ENCODE measurements around the gene CCR2.

The CCR2 gene

GRCh38 chr3:46374755-46375154, 20.8 kb downstream of the CCR2 start:
- Histone ChIP-seq H3K36me3 (ENCODE audit: control insufficient read depth, insufficient read depth, low read length) (no peaks in the 10 kb centered on the region), H2BK5ac (ENCODE audit: low read length) (no peak overlapping the region), H2AK5ac (ENCODE audit: low read length) (no peak overlapping the region), H3K4ac (ENCODE audit: low read depth, low read length) (no peak overlapping the region), H4K5ac (ENCODE audit: low read length) (no peak overlapping the region), H3K4me3 (ENCODE audit: low read length) (no peak overlapping the region), H2BK15ac (replicated peaks; ENCODE audit: low read depth) (no peak overlapping the region), H3K56ac (ENCODE audit: low read length) (no peak overlapping the region), H3K4me1 (ENCODE audit: control insufficient read depth, low read depth, low read length) (peaks cover under 1% of the 10 kb centered on the region), H3K9ac (ENCODE audit: low read length) (no peak overlapping the region), H3K4me2 (ENCODE audit: low read length) (no peak overlapping the region), H3K18ac (ENCODE audit: low read length) (no peak overlapping the region), H3K27ac (ENCODE audit: low read depth, low read length) (no peak overlapping the region), H3K79me1 (ENCODE audit: low read length) (no peaks in the 10 kb centered on the region), H2BK120ac (ENCODE audit: low read depth, low read length) (no peak overlapping the region), H4K8ac (ENCODE audit: low read depth, low read length) (no peak overlapping the region), H3K27me3 (ENCODE audit: insufficient read depth, low read length, poor library complexity) (no peaks in the 10 kb centered on the region), H3K23ac (ENCODE audit: low read length) (no peak overlapping the region), H3K79me2 (ENCODE audit: control insufficient read depth, insufficient read depth, low read length) (no peaks in the 10 kb centered on the region)
- DNase-seq = no peak
- no CpG with 5 or more reads among the region's 3 CpGs for WGBS (ENCODE audit: extremely low coverage, insufficient coverage, low lambda C conversion rate)

DNA sequence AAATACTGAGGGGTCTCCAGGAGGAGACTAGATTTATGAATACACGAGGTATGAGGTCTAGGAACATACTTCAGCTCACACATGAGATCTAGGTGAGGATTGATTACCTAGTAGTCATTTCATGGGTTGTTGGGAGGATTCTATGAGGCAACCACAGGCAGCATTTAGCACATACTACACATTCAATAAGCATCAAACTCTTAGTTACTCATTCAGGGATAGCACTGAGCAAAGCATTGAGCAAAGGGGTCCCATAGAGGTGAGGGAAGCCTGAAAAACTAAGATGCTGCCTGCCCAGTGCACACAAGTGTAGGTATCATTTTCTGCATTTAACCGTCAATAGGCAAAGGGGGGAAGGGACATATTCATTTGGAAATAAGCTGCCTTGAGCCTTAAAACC, 21.3 kb downstream of the CCR2 start:
- Histone ChIP-seq H3K4ac (ENCODE audit: low read depth, low read length) (no peak overlapping the region), H3K79me2 (ENCODE audit: control insufficient read depth, insufficient read depth, low read length) (no peaks in the 10 kb centered on the region), H2BK15ac (replicated peaks; ENCODE audit: low read depth) (no peak overlapping the region), H4K5ac (ENCODE audit: low read length) (no peak overlapping the region), H4K8ac (ENCODE audit: low read depth, low read length) (no peak overlapping the region), H3K23ac (ENCODE audit: low read length) (no peak overlapping the region), H2AK5ac (ENCODE audit: low read length) (no peak overlapping the region), H2BK120ac (ENCODE audit: low read depth, low read length) (no peak overlapping the region), H3K18ac (ENCODE audit: low read length) (no peak overlapping the region), H2BK5ac (ENCODE audit: low read length) (no peak overlapping the region), H3K27me3 (ENCODE audit: insufficient read depth, low read length, poor library complexity) (no peaks in the 10 kb centered on the region), H3K27ac (ENCODE audit: low read depth, low read length) (no peak overlapping the region), H3K56ac (ENCODE audit: low read length) (no peak overlapping the region), H3K36me3 (ENCODE audit: control insufficient read depth, insufficient read depth, low read length) (no peaks in the 10 kb centered on the region), H3K9ac (ENCODE audit: low read length) (no peak overlapping the region), H3K79me1 (ENCODE audit: low read length) (no peaks in the 10 kb centered on the region), H3K4me3 (ENCODE audit: low read length) (no peak overlapping the region), H3K4me1 (ENCODE audit: control insufficient read depth, low read depth, low read length) (peaks cover 4% of the 10 kb centered on the region), H3K4me2 (ENCODE audit: low read length) (no peak overlapping the region)
- no peak for DNase-seq
- WGBS (ENCODE audit: extremely low coverage, insufficient coverage, low lambda C conversion rate) = no CpG with 5 or more reads among the region's 2 CpGs

DNA sequence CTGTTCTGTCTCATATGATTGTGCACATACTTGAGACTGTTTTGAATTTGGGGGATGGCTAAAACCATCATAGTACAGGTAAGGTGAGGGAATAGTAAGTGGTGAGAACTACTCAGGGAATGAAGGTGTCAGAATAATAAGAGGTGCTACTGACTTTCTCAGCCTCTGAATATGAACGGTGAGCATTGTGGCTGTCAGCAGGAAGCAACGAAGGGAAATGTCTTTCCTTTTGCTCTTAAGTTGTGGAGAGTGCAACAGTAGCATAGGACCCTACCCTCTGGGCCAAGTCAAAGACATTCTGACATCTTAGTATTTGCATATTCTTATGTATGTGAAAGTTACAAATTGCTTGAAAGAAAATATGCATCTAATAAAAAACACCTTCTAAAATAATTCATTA, 21.9 kb downstream of the CCR2 start:
- H3K36me3 ChIP-seq (ENCODE audit: control insufficient read depth, insufficient read depth, low read length) = no peaks in the 10 kb centered on the region
- H4K8ac ChIP-seq (ENCODE audit: low read depth, low read length) = no peak overlapping the region
- H3K56ac ChIP-seq (ENCODE audit: low read length) = no peak overlapping the region
- no peaks in the 10 kb centered on the region for H3K27me3 ChIP-seq (ENCODE audit: insufficient read depth, low read length, poor library complexity)
- H3K4me2 ChIP-seq (ENCODE audit: low read length) = no peak overlapping the region
- H2BK15ac ChIP-seq (replicated peaks; ENCODE audit: low read depth) = no peak overlapping the region
- no peak overlapping the region for H3K4me3 ChIP-seq (ENCODE audit: low read length)
- no peak for DNase-seq
- no peak overlapping the region for H2AK5ac ChIP-seq (ENCODE audit: low read length)
- no peak overlapping the region for H3K9ac ChIP-seq (ENCODE audit: low read length)
- no peak overlapping the region for H3K18ac ChIP-seq (ENCODE audit: low read length)
- H4K5ac ChIP-seq (ENCODE audit: low read length) = no peak overlapping the region
- no peak overlapping the region for H2BK120ac ChIP-seq (ENCODE audit: low read depth, low read length)
- H3K27ac ChIP-seq (ENCODE audit: low read depth, low read length) = no peak overlapping the region
- H2BK5ac ChIP-seq (ENCODE audit: low read length) = no peak overlapping the region
- no CpG with 5 or more reads among the region's 2 CpGs for WGBS (ENCODE audit: extremely low coverage, insufficient coverage, low lambda C conversion rate)
- no peak overlapping the region for H3K4ac ChIP-seq (ENCODE audit: low read depth, low read length)
- no peak overlapping the region for H3K23ac ChIP-seq (ENCODE audit: low read length)
- no peaks in the 10 kb centered on the region for H3K79me1 ChIP-seq (ENCODE audit: low read length)
- peaks cover 8% of the 10 kb centered on the region for H3K4me1 ChIP-seq (ENCODE audit: control insufficient read depth, low read depth, low read length)
- no peaks in the 10 kb centered on the region for H3K79me2 ChIP-seq (ENCODE audit: control insufficient read depth, insufficient read depth, low read length)

DNA sequence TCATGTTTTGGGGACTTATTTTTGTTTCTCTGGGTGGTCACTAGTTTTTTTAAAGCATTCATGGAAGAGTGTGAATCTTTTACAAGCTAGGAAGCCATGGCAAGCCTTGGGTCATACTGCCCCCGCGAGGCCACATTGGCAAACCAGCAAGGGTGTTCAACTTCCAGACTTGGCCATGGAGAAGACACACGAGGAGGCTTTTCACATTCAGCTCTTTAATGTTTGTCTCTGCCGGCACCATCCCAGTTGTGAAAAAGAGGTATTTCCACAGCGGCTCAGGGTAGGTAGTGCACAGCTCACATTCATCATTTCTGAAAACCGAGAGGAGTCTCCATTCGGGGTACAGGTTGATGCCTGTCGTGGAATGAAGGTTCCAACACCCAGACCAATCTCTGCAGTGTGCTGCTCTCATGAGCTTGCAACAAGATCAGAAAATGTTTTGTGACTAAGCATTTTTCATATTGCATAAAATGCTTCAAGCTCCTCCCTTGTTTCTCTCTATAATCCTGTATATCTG, 24.6 kb downstream of the CCR2 start:
- Histone ChIP-seq H2BK15ac (replicated peaks; ENCODE audit: low read depth) (no peak overlapping the region), H3K4me2 (ENCODE audit: low read length) (no peak overlapping the region), H3K27me3 (ENCODE audit: insufficient read depth, low read length, poor library complexity) (no peaks in the 10 kb centered on the region), H4K5ac (ENCODE audit: low read length) (no peak overlapping the region), H2AK5ac (ENCODE audit: low read length) (no peak overlapping the region), H4K8ac (ENCODE audit: low read depth, low read length) (no peak overlapping the region), H3K23ac (ENCODE audit: low read length) (no peak overlapping the region), H2BK5ac (ENCODE audit: low read length) (no peak overlapping the region), H3K27ac (ENCODE audit: low read depth, low read length) (no peak overlapping the region), H3K36me3 (ENCODE audit: control insufficient read depth, insufficient read depth, low read length) (no peaks in the 10 kb centered on the region), H3K56ac (ENCODE audit: low read length) (no peak overlapping the region), H3K4me1 (ENCODE audit: control insufficient read depth, low read depth, low read length) (peaks cover 13% of the 10 kb centered on the region), H3K4me3 (ENCODE audit: low read length) (no peak overlapping the region), H3K18ac (ENCODE audit: low read length) (no peak overlapping the region), H3K9ac (ENCODE audit: low read length) (no peak overlapping the region), H2BK120ac (ENCODE audit: low read depth, low read length) (no peak overlapping the region), H3K4ac (ENCODE audit: low read depth, low read length) (no peak overlapping the region), H3K79me1 (ENCODE audit: low read length) (no peaks in the 10 kb centered on the region), H3K79me2 (ENCODE audit: control insufficient read depth, insufficient read depth, low read length) (no peaks in the 10 kb centered on the region)
- DNase-seq = peak; percentile 78
- no CpG with 5 or more reads among the region's 8 CpGs for WGBS (ENCODE audit: extremely low coverage, insufficient coverage, low lambda C conversion rate)

GRCh38 chr3:46380471-46381221, 26.7 kb downstream of the CCR2 start:
- Histone ChIP-seq H3K36me3 (ENCODE audit: control insufficient read depth, insufficient read depth, low read length) (no peaks in the 10 kb centered on the region), H3K23ac (ENCODE audit: low read length) (no peak overlapping the region), H3K27me3 (ENCODE audit: insufficient read depth, low read length, poor library complexity) (no peaks in the 10 kb centered on the region), H4K5ac (ENCODE audit: low read length) (no peak overlapping the region), H2BK5ac (ENCODE audit: low read length) (no peak overlapping the region), H2BK120ac (ENCODE audit: low read depth, low read length) (no peak overlapping the region), H3K79me2 (ENCODE audit: control insufficient read depth, insufficient read depth, low read length) (no peaks in the 10 kb centered on the region), H3K4ac (ENCODE audit: low read depth, low read length) (no peak overlapping the region), H3K56ac (ENCODE audit: low read length) (no peak overlapping the region), H3K18ac (ENCODE audit: low read length) (peak overlapping the region; percentile 21), H3K4me2 (ENCODE audit: low read length) (no peak overlapping the region), H2BK15ac (replicated peaks; ENCODE audit: low read depth) (no peak overlapping the region), H3K27ac (ENCODE audit: low read depth, low read length) (peak overlapping the region; percentile 1), H2AK5ac (ENCODE audit: low read length) (no peak overlapping the region), H3K79me1 (ENCODE audit: low read length) (no peaks in the 10 kb centered on the region), H3K4me1 (ENCODE audit: control insufficient read depth, low read depth, low read length) (peaks cover 13% of the 10 kb centered on the region), H4K8ac (ENCODE audit: low read depth, low read length) (no peak overlapping the region), H3K4me3 (ENCODE audit: low read length) (no peak overlapping the region), H3K9ac (ENCODE audit: low read length) (no peak overlapping the region)
- no peak for DNase-seq
- WGBS (ENCODE audit: extremely low coverage, insufficient coverage, low lambda C conversion rate) = no CpG with 5 or more reads among the region's 8 CpGs

GRCh38 chr3:46381625-46382024, 27.7 kb downstream of the CCR2 start:
- no peak overlapping the region for H3K56ac ChIP-seq (ENCODE audit: low read length)
- no peak overlapping the region for H4K5ac ChIP-seq (ENCODE audit: low read length)
- H3K4ac ChIP-seq (ENCODE audit: low read depth, low read length) = no peak overlapping the region
- WGBS (ENCODE audit: extremely low coverage, insufficient coverage, low lambda C conversion rate) = no CpG with 5 or more reads among the region's 3 CpGs
- peaks cover 13% of the 10 kb centered on the region for H3K4me1 ChIP-seq (ENCODE audit: control insufficient read depth, low read depth, low read length)
- no peak overlapping the region for H3K4me2 ChIP-seq (ENCODE audit: low read length)
- no peaks in the 10 kb centered on the region for H3K27me3 ChIP-seq (ENCODE audit: insufficient read depth, low read length, poor library complexity)
- H3K23ac ChIP-seq (ENCODE audit: low read length) = no peak overlapping the region
- no peak overlapping the region for H3K18ac ChIP-seq (ENCODE audit: low read length)
- H2BK120ac ChIP-seq (ENCODE audit: low read depth, low read length) = no peak overlapping the region
- H3K79me2 ChIP-seq (ENCODE audit: control insufficient read depth, insufficient read depth, low read length) = no peaks in the 10 kb centered on the region
- H3K27ac ChIP-seq (ENCODE audit: low read depth, low read length) = no peak overlapping the region
- H3K36me3 ChIP-seq (ENCODE audit: control insufficient read depth, insufficient read depth, low read length) = no peaks in the 10 kb centered on the region
- H4K8ac ChIP-seq (ENCODE audit: low read depth, low read length) = no peak overlapping the region
- no peak overlapping the region for H3K4me3 ChIP-seq (ENCODE audit: low read length)
- H3K79me1 ChIP-seq (ENCODE audit: low read length) = no peaks in the 10 kb centered on the region
- no peak for DNase-seq
- no peak overlapping the region for H3K9ac ChIP-seq (ENCODE audit: low read length)
- H2AK5ac ChIP-seq (ENCODE audit: low read length) = no peak overlapping the region
- H2BK5ac ChIP-seq (ENCODE audit: low read length) = no peak overlapping the region
- H2BK15ac ChIP-seq (replicated peaks; ENCODE audit: low read depth) = no peak overlapping the region

Measured in mesendoderm (in vitro differentiated cells).